Mammary epithelial cell (primary cell): ENCODE data around the gene GPR39.

Experiments
- CTCF ChIP-seq, 2 donors: IDR thresholded peaks in 1 of 2; conservative IDR thresholded peaks in 1 of 2; 2 replicates each; pipeline ENCODE4 v1.5.1; 2011 to 2012; ENCODE audit warnings: inconsistent platforms in 2 of 2, low read length in 2 of 2, mild to moderate bottlenecking in 2 of 2, control low read depth in 1 of 2, low read depth in 1 of 2; ENCODE audit not compliant: insufficient read depth in 1 of 2; ENCODE audit errors: extremely low read depth in 1 of 2
- EZH2 ChIP-seq: IDR thresholded peaks from 2 replicates; pipeline ENCODE4 v1.6.1; 2012; ENCODE audit warnings: low read length, inconsistent platforms, borderline replicate concordance

GRCh38 chr2:132642415-132642814 lies 225.8 kb downstream of the GPR39 start:
- no peak for TF ChIP-seq CTCF (conservative IDR thresholded peaks at IDR 0.05 in 1 of 2, IDR thresholded peaks at IDR 0.05 in 1 of 2; ENCODE audit: extremely low read depth in 1 of 2, insufficient read depth in 1 of 2, low read depth in 1 of 2, low read length in 2 of 2)
- TF ChIP-seq EZH2, result no peak
